K562 (cell line): Measurements from ENCODE around the gene SLC52A1. TPM values are rescaled to one million over a fixed set of nuclear protein-coding genes. Genes with fewer than 3 reads are reported as not detected.

ENCODE experiments used
- ATAC-seq: fragments of 200-7000 bp; cut with Tn5 transposase; 3 replicates; pipeline ENCODE4 v1.9.1; 2020; ENCODE audit warnings: moderate library complexity
- BruUV-seq: library from RNA; stranded (reverse); fragments of 400-500 nt; replicated peaks from 2 replicates; lab custom pipeline; 2021; lab: Mats Ljungman, UMichigan
- CTCF ChIA-PET: fragments of 300-600 bp; formaldehyde crosslinking; extraction: SDS; loops from one replicate; lab custom pipeline; 2021; ENCODE audit warnings: low intra/inter-chr PET ratio; lab: Yijun Ruan, JAX
- POLR2A ChIA-PET: fragments of 300-600, 350-650 bp; sonication (Branson Sonifier 250); formaldehyde crosslinking; extraction: SDS; loops from one replicate; lab custom pipeline; 2021; ENCODE audit warnings: antibody characterized with exemption, inconsistent platforms; lab: Yijun Ruan, JAX
- DNase-seq, 4 experiments: peaks; one replicate each; pipeline versions ENCODE4 v3.0.0 to v3.0.0-alpha.2; 2011 to 2018; ENCODE audit warnings: low spot score in 3 of 4, mixed read lengths in 3 of 4; ENCODE audit errors: extremely low read depth in 1 of 4
- FAIRE-seq: peaks from 2 replicates; lab custom pipeline; 2011; peaks lifted over from hg19 to GRCh38; lab: Jason Lieb, UNC
- H2AFZ ChIP-seq: 2 replicates; pipeline ENCODE4 v1.6.0; 2011; ENCODE audit warnings: low read depth, low read length, control low read depth, inconsistent platforms
- H3K27ac ChIP-seq: fragments of 200-600 bp; 3 replicates; pipeline ENCODE4 v1.8.0; 2011; ENCODE audit warnings: low read depth, mild to moderate bottlenecking, control low read depth, inconsistent platforms, low read length, moderate library complexity, mixed read lengths; ENCODE audit errors: extremely low read depth
- H3K27me3 ChIP-seq, 2 experiments: fragments of 300-600 bp in 1 of 2; 2 replicates in 1 of 2; 3 replicates in 1 of 2; pipeline versions ENCODE4 v1.6.0 to v1.8.0; 2011; ENCODE audit warnings: inconsistent platforms in 2 of 2, low read length in 2 of 2, mild to moderate bottlenecking in 1 of 2, mixed read lengths in 1 of 2, moderate library complexity in 1 of 2; ENCODE audit not compliant: control insufficient read depth in 2 of 2, insufficient read depth in 2 of 2
- H3K36me3 ChIP-seq: fragments of 300-600 bp; 3 replicates; pipeline ENCODE4 v1.8.0; 2011; ENCODE audit warnings: mild to moderate bottlenecking, low read length, inconsistent platforms; ENCODE audit not compliant: control insufficient read depth, insufficient read depth
- H3K4me1 ChIP-seq, 2 experiments: fragments of 200-600 bp in 1 of 2; replicated peaks in 1 of 2; 2 replicates in 1 of 2; 3 replicates in 1 of 2; pipeline versions ENCODE4 v1.5.1 to v1.8.0; 2011; ENCODE audit warnings: inconsistent platforms in 2 of 2, low read length in 2 of 2, mild to moderate bottlenecking in 1 of 2, mixed read lengths in 1 of 2, moderate library complexity in 1 of 2; ENCODE audit not compliant: control insufficient read depth in 2 of 2, insufficient read depth in 2 of 2
- H3K4me2 ChIP-seq: 2 replicates; pipeline ENCODE4 v1.6.1; 2011; ENCODE audit warnings: low read length, control low read depth, inconsistent platforms, mixed read lengths; ENCODE audit not compliant: insufficient read depth
- H3K4me3 ChIP-seq: fragments of 200-600 bp; sonication (generic), shearing (Covaris generic); 2 replicates; pipeline ENCODE4 v1.5.1; 2016; ENCODE audit warnings: control low read depth, inconsistent platforms
- H3K79me2 ChIP-seq: fragments of 200-600 bp; 3 replicates; pipeline ENCODE4 v1.8.0; 2011; ENCODE audit warnings: low read length, inconsistent platforms; ENCODE audit not compliant: control insufficient read depth, insufficient read depth
- H3K9ac ChIP-seq, 2 experiments: 2 replicates each; pipeline versions ENCODE4 v1.6.0 to v1.6.1; 2011; ENCODE audit warnings: low read depth in 2 of 2, low read length in 2 of 2, control low read depth in 1 of 2, inconsistent platforms in 1 of 2, mild to moderate bottlenecking in 1 of 2, mixed read lengths in 1 of 2; ENCODE audit not compliant: insufficient read depth in 1 of 2
- H3K9me1 ChIP-seq: one replicate; pipeline ENCODE4 v1.6.0; 2011; ENCODE audit warnings: inconsistent platforms, mild to moderate bottlenecking, low read length, moderate library complexity; ENCODE audit not compliant: control insufficient read depth, insufficient read depth
- H3K9me3 ChIP-seq: replicated peaks from 2 replicates; pipeline ENCODE4 v1.5.1; 2011; ENCODE audit warnings: low read depth, low read length, inconsistent platforms; ENCODE audit not compliant: control insufficient read depth, insufficient read depth
- H4K20me1 ChIP-seq: replicated peaks from 2 replicates; pipeline ENCODE4 v1.6.1; 2011; ENCODE audit warnings: low read length, inconsistent platforms, mixed read lengths; ENCODE audit not compliant: control insufficient read depth, insufficient read depth
- GTF2F1 ChIP-seq: IDR thresholded peaks from 2 replicates; pipeline ENCODE4 v1.6.1; 2011; ENCODE audit warnings: low read depth, low read length, improper control_type of control experiment
- MCM2 ChIP-seq: fragments of 450-650 bp; IDR thresholded peaks from 2 replicates; pipeline ENCODE4 v1.6.1; 2017; ENCODE audit warnings: low read depth, mild to moderate bottlenecking
- POLR2B ChIP-seq: fragments of 450-650 bp; IDR thresholded peaks from 2 replicates; pipeline ENCODE4 v1.6.1; 2018; ENCODE audit warnings: low read depth; ENCODE audit not compliant: partially characterized antibody
- SIX5 ChIP-seq, 2 experiments: IDR thresholded peaks; 2 replicates each; pipeline ENCODE4 v1.6.1; 2011; ENCODE audit warnings: low read length in 2 of 2, borderline replicate concordance in 1 of 2, low read depth in 1 of 2, mild to moderate bottlenecking in 1 of 2, moderate library complexity in 1 of 2; ENCODE audit not compliant: insufficient read depth in 1 of 2
- SLC30A9 ChIP-seq: fragments of 250-450 bp; sonication (Bioruptor Pico); IDR thresholded peaks from 2 replicates; pipeline ENCODE4 v1.8.0; 2022; ENCODE audit warnings: mild to moderate bottlenecking, moderate library complexity
- YBX1 ChIP-seq: fragments of 450-650 bp; IDR thresholded peaks from 2 replicates; pipeline ENCODE4 v1.7.1; 2016; ENCODE audit warnings: mild to moderate bottlenecking
- ZNF217 ChIP-seq: sonication (generic); formaldehyde crosslinking; IDR thresholded peaks from 2 replicates; pipeline ENCODE4 v1.8.0; 2022; ENCODE audit warnings: mild to moderate bottlenecking, missing genetic modification reagents
- ZNF79 ChIP-seq: fragments of 250-450 bp; sonication (Bioruptor Pico); IDR thresholded peaks from 2 replicates; pipeline ENCODE4 v1.4.0; 2020; ENCODE audit warnings: low read depth, mild to moderate bottlenecking, moderate library complexity
- WGBS: fragments of 100-300 bp; shearing (Covaris generic); methylation state at CpG from one replicate; pipeline ENCODE4 v1.1.6; 2016; ENCODE audit warnings: low coverage, mixed read lengths; ENCODE audit not compliant: insufficient coverage; ENCODE audit errors: missing lambda C conversion rate; 5-methylcytosine and 5-hydroxymethylcytosine counted together
- in situ Hi-C: fragments of 300-500 bp; cut with MboI; formaldehyde crosslinking; loops from 4 replicates; pipeline ENCODE4 v1.15.0; 2018; ENCODE audit warnings: inconsistent platforms, mixed read lengths
- intact Hi-C: fragments of 100-400 bp; cut with micrococcal nuclease; formaldehyde crosslinking; loops from 2 replicates; pipeline ENCODE4 v1.14.2; 2022
- polyA plus RNA-seq, 8 experiments: library from polyadenylated mRNA; depleted of rRNA in 4 of 8; stranded (reverse) in 5 of 8; unstranded in 3 of 8; fragments of >200 nt; fragmentation: Nextera tagmentation in 2 of 8; fragmentation: Illumina TruSeq in 1 of 8; extraction: Ambion mirVana in 2 of 8; extraction: Trizol in 1 of 8; gene quantifications; 2 replicates each; pipeline versions ENCODE4 v1.2.1 to v1.2.3, GENCODE V29; 2011 to 2014; ENCODE audit warnings: inconsistent platforms in 1 of 8, missing spikeins in 1 of 8
- total RNA-seq, 7 experiments: library from RNA; depleted of rRNA in 6 of 7; stranded (reverse); fragments of >200 nt in 6 of 7; fragmentation: Illumina TruSeq in 2 of 7; extraction: Trizol in 2 of 7; gene quantifications; 2 replicates each; pipeline versions ENCODE4 v1.2.1 to v1.2.3, GENCODE V29; 2011 to 2021; ENCODE audit warnings: low replicate concordance in 1 of 7
- TF ChIP-seq, protein P1 (sequence below): IDR thresholded peaks from 2 replicates; pipeline ENCODE4 v1.6.1; 2016; ENCODE audit warnings: missing genetic modification characterization, missing compliant biosample characterization
- TF ChIP-seq, protein P2 (sequence below): fragments of 450-650 bp; IDR thresholded peaks from 2 replicates; pipeline ENCODE4 v1.6.1; 2016; ENCODE audit warnings: mild to moderate bottlenecking, moderate library complexity

Gene SLC52A1
- total and polyA plus RNA-seq, 9 of the 15 experiments (the other 6 are each of a cell fraction or from before 2014, with no cell fraction given), result 0.04 TPM; not detected in 8

DNA sequence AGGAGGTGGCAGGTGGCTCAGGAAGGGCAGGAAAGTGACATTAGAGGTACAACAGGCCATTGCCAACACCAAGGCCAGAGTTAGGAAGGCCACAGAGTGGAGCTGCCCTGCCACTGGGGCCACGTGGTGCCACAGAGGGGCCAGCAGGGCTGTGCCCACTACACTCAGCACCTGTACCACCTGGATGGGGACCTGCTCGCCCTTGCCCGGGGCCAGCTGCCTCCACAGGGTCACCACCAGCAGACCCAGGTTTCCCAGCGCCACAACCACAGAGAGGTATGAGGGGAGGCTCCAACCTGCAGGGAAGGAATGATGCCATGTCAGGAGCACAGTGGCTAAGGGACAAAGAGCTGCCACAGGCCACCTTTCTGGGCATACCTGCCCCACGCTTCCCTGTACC, 1.2 kb downstream of the SLC52A1 start:
- in situ Hi-C loops (no loop called here), intact Hi-C loops (no loop called here)
- Histone ChIP-seq H3K9ac (no peak overlapping the region), H3K4me2 (no peak overlapping the region), H4K20me1 (no peaks in the 10 kb centered on the region), H3K36me3 (no peaks in the 10 kb centered on the region), H3K9me3 (no peaks in the 10 kb centered on the region), H3K27ac (no peak overlapping the region), H3K27me3 (no peaks in the 10 kb centered on the region; a peak in 1 of 5 replicates), H3K9me1 (no peaks in the 10 kb centered on the region), H3K79me2 (no peaks in the 10 kb centered on the region), H3K4me1 (peaks cover 0 to 6% of the 10 kb centered on the region in 2 experiments; a peak in 3 of 5 replicates), H2AFZ (no peak overlapping the region), H3K4me3 (no peak overlapping the region)
- no peak for ATAC-seq
- 19% methylated on average over 3 of the region's 5 CpGs for WGBS
- no TSS peak for BruUV-seq
- POLR2A ChIA-PET, result no interaction called here
- no peak for DNase-seq
- no peak for TF ChIP-seq ZNF217 (CRISPR knock-in tag)
- no peak for TF ChIP-seq GTF2F1
- no peak for TF ChIP-seq YBX1
- TF ChIP-seq, protein P1, sequence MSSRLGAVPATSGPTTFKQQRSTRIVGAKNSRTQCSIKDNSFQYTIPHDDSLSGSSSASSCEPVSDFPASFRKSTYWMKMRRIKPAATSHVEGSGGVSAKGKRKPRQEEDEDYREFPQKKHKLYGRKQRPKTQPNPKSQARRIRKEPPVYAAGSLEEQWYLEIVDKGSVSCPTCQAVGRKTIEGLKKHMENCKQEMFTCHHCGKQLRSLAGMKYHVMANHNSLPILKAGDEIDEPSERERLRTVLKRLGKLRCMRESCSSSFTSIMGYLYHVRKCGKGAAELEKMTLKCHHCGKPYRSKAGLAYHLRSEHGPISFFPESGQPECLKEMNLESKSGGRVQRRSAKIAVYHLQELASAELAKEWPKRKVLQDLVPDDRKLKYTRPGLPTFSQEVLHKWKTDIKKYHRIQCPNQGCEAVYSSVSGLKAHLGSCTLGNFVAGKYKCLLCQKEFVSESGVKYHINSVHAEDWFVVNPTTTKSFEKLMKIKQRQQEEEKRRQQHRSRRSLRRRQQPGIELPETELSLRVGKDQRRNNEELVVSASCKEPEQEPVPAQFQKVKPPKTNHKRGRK (tag), result no peak
- TF ChIP-seq, protein P2, sequence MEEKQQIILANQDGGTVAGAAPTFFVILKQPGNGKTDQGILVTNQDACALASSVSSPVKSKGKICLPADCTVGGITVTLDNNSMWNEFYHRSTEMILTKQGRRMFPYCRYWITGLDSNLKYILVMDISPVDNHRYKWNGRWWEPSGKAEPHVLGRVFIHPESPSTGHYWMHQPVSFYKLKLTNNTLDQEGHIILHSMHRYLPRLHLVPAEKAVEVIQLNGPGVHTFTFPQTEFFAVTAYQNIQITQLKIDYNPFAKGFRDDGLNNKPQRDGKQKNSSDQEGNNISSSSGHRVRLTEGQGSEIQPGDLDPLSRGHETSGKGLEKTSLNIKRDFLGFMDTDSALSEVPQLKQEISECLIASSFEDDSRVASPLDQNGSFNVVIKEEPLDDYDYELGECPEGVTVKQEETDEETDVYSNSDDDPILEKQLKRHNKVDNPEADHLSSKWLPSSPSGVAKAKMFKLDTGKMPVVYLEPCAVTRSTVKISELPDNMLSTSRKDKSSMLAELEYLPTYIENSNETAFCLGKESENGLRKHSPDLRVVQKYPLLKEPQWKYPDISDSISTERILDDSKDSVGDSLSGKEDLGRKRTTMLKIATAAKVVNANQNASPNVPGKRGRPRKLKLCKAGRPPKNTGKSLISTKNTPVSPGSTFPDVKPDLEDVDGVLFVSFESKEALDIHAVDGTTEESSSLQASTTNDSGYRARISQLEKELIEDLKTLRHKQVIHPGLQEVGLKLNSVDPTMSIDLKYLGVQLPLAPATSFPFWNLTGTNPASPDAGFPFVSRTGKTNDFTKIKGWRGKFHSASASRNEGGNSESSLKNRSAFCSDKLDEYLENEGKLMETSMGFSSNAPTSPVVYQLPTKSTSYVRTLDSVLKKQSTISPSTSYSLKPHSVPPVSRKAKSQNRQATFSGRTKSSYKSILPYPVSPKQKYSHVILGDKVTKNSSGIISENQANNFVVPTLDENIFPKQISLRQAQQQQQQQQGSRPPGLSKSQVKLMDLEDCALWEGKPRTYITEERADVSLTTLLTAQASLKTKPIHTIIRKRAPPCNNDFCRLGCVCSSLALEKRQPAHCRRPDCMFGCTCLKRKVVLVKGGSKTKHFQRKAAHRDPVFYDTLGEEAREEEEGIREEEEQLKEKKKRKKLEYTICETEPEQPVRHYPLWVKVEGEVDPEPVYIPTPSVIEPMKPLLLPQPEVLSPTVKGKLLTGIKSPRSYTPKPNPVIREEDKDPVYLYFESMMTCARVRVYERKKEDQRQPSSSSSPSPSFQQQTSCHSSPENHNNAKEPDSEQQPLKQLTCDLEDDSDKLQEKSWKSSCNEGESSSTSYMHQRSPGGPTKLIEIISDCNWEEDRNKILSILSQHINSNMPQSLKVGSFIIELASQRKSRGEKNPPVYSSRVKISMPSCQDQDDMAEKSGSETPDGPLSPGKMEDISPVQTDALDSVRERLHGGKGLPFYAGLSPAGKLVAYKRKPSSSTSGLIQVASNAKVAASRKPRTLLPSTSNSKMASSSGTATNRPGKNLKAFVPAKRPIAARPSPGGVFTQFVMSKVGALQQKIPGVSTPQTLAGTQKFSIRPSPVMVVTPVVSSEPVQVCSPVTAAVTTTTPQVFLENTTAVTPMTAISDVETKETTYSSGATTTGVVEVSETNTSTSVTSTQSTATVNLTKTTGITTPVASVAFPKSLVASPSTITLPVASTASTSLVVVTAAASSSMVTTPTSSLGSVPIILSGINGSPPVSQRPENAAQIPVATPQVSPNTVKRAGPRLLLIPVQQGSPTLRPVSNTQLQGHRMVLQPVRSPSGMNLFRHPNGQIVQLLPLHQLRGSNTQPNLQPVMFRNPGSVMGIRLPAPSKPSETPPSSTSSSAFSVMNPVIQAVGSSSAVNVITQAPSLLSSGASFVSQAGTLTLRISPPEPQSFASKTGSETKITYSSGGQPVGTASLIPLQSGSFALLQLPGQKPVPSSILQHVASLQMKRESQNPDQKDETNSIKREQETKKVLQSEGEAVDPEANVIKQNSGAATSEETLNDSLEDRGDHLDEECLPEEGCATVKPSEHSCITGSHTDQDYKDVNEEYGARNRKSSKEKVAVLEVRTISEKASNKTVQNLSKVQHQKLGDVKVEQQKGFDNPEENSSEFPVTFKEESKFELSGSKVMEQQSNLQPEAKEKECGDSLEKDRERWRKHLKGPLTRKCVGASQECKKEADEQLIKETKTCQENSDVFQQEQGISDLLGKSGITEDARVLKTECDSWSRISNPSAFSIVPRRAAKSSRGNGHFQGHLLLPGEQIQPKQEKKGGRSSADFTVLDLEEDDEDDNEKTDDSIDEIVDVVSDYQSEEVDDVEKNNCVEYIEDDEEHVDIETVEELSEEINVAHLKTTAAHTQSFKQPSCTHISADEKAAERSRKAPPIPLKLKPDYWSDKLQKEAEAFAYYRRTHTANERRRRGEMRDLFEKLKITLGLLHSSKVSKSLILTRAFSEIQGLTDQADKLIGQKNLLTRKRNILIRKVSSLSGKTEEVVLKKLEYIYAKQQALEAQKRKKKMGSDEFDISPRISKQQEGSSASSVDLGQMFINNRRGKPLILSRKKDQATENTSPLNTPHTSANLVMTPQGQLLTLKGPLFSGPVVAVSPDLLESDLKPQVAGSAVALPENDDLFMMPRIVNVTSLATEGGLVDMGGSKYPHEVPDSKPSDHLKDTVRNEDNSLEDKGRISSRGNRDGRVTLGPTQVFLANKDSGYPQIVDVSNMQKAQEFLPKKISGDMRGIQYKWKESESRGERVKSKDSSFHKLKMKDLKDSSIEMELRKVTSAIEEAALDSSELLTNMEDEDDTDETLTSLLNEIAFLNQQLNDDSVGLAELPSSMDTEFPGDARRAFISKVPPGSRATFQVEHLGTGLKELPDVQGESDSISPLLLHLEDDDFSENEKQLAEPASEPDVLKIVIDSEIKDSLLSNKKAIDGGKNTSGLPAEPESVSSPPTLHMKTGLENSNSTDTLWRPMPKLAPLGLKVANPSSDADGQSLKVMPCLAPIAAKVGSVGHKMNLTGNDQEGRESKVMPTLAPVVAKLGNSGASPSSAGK, result no peak
- TF ChIP-seq SLC30A9 (CRISPR knock-in tag), result no peak
- no peak for TF ChIP-seq ZNF79 (CRISPR knock-in tag)
- no peak for TF ChIP-seq POLR2B
- no peak for TF ChIP-seq MCM2
- TF ChIP-seq SIX5 (IDR thresholded peaks at IDR 0.05; ENCODE audit: borderline replicate concordance in 1 of 2, insufficient read depth in 1 of 2, low read depth in 1 of 2, low read length in 2 of 2), result no peak
- CTCF ChIA-PET, result no interaction called here
- FAIRE-seq, result no peak
